ENCODE measurements around the gene DNAAF8.

DNAAF8 gene

DNA sequence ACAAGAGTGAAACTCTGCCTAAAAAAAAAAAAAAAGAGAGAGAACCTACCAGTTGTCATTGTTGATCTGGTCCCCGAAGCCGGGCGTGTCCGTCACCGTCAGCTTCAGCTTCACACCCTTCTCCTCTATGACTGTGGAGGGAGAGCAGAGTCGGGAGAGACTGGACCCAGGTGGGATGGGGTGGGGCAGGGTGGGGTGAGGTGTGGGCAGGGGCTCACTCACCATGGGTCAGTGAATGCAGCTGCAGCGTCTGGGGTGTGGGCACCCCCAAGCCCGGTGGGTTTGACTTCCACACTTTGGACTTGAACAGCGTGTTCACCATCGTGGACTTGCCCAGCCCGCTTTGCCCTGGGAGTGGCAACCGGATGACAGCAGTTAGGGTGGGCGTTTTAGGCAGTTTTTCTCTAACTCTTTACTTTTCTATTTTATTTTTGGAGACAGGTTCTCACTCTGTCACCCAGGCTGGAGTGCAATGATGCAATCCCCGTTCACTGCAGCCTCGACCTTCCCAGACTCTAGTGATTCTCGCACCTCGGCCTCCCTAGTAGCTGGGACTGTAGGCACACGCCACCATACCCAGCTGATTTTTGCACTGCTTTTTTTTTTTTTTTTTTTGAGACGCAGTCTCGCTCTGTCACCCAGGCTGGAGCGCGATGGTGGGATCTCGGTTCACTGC, 51.6 kb downstream of the DNAAF8 start:
- FAIRE-seq, result no peak
- TF ChIP-seq, protein P1, sequence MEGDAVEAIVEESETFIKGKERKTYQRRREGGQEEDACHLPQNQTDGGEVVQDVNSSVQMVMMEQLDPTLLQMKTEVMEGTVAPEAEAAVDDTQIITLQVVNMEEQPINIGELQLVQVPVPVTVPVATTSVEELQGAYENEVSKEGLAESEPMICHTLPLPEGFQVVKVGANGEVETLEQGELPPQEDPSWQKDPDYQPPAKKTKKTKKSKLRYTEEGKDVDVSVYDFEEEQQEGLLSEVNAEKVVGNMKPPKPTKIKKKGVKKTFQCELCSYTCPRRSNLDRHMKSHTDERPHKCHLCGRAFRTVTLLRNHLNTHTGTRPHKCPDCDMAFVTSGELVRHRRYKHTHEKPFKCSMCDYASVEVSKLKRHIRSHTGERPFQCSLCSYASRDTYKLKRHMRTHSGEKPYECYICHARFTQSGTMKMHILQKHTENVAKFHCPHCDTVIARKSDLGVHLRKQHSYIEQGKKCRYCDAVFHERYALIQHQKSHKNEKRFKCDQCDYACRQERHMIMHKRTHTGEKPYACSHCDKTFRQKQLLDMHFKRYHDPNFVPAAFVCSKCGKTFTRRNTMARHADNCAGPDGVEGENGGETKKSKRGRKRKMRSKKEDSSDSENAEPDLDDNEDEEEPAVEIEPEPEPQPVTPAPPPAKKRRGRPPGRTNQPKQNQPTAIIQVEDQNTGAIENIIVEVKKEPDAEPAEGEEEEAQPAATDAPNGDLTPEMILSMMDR (IDR thresholded peaks at IDR 0.05; ENCODE audit: insufficient read depth, missing control alignments), result no peak
- no peak for DNase-seq (ENCODE audit: insufficient read length, low spot score)

DNA sequence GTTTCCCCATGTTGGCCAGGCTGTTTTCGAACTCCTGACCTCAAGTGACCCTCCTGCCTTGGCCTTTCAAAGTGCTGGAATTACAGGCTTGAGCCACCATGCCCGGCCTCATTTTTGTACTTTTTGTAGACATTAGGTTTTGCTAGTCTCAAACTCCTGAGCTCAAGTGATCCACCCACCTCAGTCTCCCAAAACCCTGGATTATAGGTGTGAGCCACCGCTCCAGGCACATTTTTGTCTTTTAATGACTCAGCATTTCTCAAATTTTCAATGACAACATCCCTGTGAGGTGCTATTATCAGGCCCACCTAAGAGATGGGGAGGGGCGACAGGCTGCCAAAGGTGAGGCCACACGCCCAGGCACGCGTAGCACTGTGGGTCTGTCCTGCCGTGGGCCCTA, 52.7 kb downstream of the DNAAF8 start:
- FAIRE-seq (no peak), DNase-seq (ENCODE audit: insufficient read length, low spot score) (no peak)
- TF ChIP-seq, protein P1 (IDR thresholded peaks at IDR 0.05; ENCODE audit: insufficient read depth, missing control alignments), result no peak

DNA sequence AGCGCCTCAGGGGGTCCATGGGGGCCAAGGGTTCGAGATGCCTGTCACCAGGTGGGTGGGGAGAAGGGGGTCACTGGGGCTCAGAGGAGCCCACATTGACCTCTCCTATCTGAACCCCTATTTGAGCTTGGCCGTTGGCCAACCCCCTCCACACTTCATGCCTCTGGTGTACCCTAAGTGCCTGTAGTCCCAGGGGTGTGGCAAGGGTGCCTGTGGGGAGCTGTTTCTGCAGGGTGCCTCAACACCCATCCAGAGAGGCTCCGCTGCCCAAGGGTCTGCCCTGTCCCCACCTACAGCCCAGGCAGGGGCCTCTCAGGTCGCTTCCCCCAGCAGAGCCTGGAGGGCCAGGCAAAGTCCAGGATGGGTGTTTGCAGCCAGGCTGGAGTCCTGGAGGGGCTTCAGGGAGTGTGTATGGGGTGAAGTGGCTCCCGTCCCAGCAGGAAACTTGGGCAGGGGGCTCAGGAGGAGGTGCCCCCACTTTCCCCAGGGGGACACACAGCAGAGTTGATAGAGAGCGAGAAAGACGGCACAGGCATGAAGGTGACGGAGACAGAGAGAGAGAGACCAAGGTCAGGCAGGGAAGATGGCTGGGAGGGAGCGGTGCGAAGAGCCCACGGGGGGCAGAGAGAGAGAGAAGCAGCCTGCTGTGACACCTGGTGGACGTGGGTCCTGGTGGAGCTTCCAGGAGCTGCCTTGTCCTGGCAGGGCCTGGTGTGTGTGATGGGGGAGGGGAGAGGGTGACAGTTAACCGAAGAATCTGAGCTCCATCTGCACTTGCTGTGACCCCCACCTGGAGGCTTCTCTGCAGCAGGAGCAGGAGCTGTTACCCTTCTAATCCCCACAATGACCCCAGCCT, 53.5 kb downstream of the DNAAF8 start, which contains the start of gene SEPTIN12:
SEPTIN12 (minus strand) TSS at position 719 of the 856 bp plus-strand sequence; CDS start at position 19, 700 bp downstream.
- DNase-seq (ENCODE audit: insufficient read length, low spot score) (no peak), FAIRE-seq (no peak)
- TF ChIP-seq, protein P1 (IDR thresholded peaks at IDR 0.05; ENCODE audit: insufficient read depth, missing control alignments), result no peak

DNA sequence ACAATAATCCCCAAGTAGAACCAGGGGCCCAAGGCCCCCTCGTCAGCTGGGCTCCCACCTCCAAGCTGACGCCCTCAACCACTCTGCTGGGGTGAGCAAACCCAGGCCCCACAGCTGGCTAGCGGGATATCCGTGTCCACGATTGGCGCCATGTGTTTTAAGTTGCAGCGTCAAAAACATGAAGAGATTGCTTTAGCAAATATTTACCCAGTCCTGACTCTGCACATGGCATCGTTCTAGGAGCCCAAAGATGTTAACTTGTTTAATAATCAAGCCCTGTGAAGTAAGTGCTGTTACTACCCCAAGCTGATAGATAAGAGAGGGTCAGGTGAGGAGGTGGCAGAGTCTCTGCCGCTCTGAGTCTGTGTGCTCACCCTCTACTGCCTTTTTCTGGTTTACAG, 54.2 kb downstream of the DNAAF8 start:
- DNase-seq (ENCODE audit: insufficient read length, low spot score) (no peak), FAIRE-seq (no peak)
- TF ChIP-seq, protein P1 (IDR thresholded peaks at IDR 0.05; ENCODE audit: insufficient read depth, missing control alignments), result no peak

DNA sequence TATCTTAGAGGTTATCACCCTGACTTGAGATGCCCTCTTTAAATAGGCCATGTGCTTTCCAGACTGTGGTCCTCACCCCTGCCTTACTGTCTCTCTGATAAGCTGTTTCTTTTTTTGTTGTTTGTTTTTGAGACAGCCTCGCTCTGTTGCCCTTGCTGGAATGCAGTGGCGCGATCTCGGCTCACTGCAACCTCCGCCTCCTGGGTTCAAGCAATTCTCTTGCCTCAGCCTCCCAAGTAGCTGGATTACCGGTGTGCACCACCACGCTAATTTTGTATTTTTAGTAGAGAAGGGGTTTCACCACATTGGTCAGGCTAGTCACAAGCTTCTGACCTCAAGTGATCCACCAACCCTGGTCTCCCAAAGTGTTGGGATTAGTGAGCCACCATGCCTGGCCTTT, 54.6 kb downstream of the DNAAF8 start:
- no peak for FAIRE-seq
- TF ChIP-seq, protein P1 (IDR thresholded peaks at IDR 0.05; ENCODE audit: insufficient read depth, missing control alignments), result no peak

DNA sequence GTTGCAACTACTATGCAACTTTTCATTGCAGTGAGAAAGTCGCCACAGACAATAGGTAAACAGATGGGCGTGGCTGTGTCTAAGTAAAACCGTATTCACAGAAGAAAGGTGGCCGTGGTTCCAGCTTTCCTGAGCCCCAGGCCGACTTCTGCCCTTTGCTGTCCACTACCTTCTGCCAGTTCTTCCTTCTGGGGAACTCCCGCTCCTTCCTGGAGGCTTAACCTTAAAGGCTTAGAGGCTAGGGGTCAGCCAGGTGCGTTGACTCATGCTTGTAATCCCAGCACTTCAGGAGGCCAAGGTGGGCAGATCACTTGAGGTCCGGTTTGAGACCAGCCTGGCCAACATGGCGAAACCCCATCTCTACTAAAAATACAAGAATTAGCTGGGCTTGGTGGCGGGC, 55.9 kb downstream of the DNAAF8 start:
- FAIRE-seq (no peak), DNase-seq (ENCODE audit: insufficient read length, low spot score) (no peak)
- TF ChIP-seq, protein P1 (IDR thresholded peaks at IDR 0.05; ENCODE audit: insufficient read depth, missing control alignments), result no peak

More for the DNA sequence above, 54.6 kb downstream of the DNAAF8 start:
- no peak for DNase-seq (ENCODE audit: insufficient read length, low spot score)
